ENCODE measurements around the gene OR6K2.

- no peak for TF ChIP-seq CTCF (IDR thresholded peaks at IDR 0.05)
- no peak for TF ChIP-seq POLR2A (IDR thresholded peaks at IDR 0.05)
Measured at GRCh38 chr1:158730453-158730852, 30.0 kb upstream of the OR6K2 start.

All from prostate gland (tissue), 2 donors.